K562 (cell line): ENCODE data around the gene YBEY. TPM values are rescaled to one million over a fixed set of nuclear protein-coding genes. Genes with fewer than 3 reads are reported as not detected.

Source experiments
- BCL6 ChIP-seq: fragments of 250-450 bp; sonication (Bioruptor Pico); IDR thresholded peaks from 2 replicates; pipeline ENCODE4 v1.4.0; 2020
- BHLHE40 ChIP-seq: IDR thresholded peaks from 2 replicates; pipeline ENCODE4 v1.6.1; 2011; ENCODE audit warnings: low read length, improper control_type of control experiment
- CBFA2T3 ChIP-seq: fragments of 450-650 bp; IDR thresholded peaks from 2 replicates; pipeline ENCODE4 v1.6.1; 2017
- CREB1 ChIP-seq, 2 experiments: sonication (generic) in 1 of 2; formaldehyde crosslinking in 1 of 2; IDR thresholded peaks; 2 replicates each; pipeline versions ENCODE4 v1.6.1 to v1.8.0; 2012 to 2022; ENCODE audit warnings: inconsistent platforms in 1 of 2, mild to moderate bottlenecking in 1 of 2, missing genetic modification reagents in 1 of 2, moderate library complexity in 1 of 2
- DNMT1 ChIP-seq: fragments of 450-650 bp; IDR thresholded peaks from 2 replicates; pipeline ENCODE4 v1.6.1; 2016; ENCODE audit warnings: antibody characterized with exemption, mild to moderate bottlenecking
- E2F3 ChIP-seq: fragments of 250-450 bp; sonication (Bioruptor Pico); IDR thresholded peaks from 2 replicates; pipeline ENCODE4 v1.4.0; 2020; ENCODE audit warnings: mild to moderate bottlenecking
- GTF2F1 ChIP-seq: IDR thresholded peaks from 2 replicates; pipeline ENCODE4 v1.6.1; 2011; ENCODE audit warnings: low read depth, low read length, improper control_type of control experiment
- HMG20B ChIP-seq: fragments of 250-450 bp; sonication (Bioruptor Pico); IDR thresholded peaks from 2 replicates; pipeline ENCODE4 v1.5.0; 2021; ENCODE audit warnings: mild to moderate bottlenecking
- KDM2B ChIP-seq: fragments of 250-450 bp; sonication (Bioruptor Pico); IDR thresholded peaks from 2 replicates; pipeline ENCODE4 v1.8.0; 2021; ENCODE audit warnings: mild to moderate bottlenecking, moderate library complexity
- MEIS2 ChIP-seq: fragments of 450-650 bp; IDR thresholded peaks from 2 replicates; pipeline ENCODE4 v1.6.1; 2014; ENCODE audit warnings: mild to moderate bottlenecking; ENCODE audit not compliant: partially characterized antibody
- PCBP2 ChIP-seq: fragments of 200-400 bp; formaldehyde crosslinking; IDR thresholded peaks from 2 replicates; pipeline ENCODE4 v1.6.1; 2018; ENCODE audit warnings: low read length, low read depth, mild to moderate bottlenecking, moderate library complexity; ENCODE audit not compliant: poor library complexity, severe bottlenecking
- WHSC1 ChIP-seq: IDR thresholded peaks from one replicate; pipeline ENCODE4 v1.6.1; 2012; ENCODE audit warnings: low read length, control low read depth, inconsistent platforms
- ZNF699 ChIP-seq: fragments of 250-450 bp; sonication (Bioruptor Pico); IDR thresholded peaks from 2 replicates; pipeline ENCODE4 v1.8.0; 2021; ENCODE audit warnings: mild to moderate bottlenecking, moderate library complexity; ENCODE audit not compliant: insufficient replicate concordance
- ZNF76 ChIP-seq: fragments of 250-450 bp; sonication (Bioruptor Pico); IDR thresholded peaks from 2 replicates; pipeline ENCODE4 v1.4.0; 2020; ENCODE audit warnings: mild to moderate bottlenecking, moderate library complexity, borderline replicate concordance
- ZSCAN29 ChIP-seq: fragments of 450-650 bp; IDR thresholded peaks from 2 replicates; pipeline ENCODE4 v1.6.1; 2017
- polyA plus RNA-seq, 8 experiments: library from polyadenylated mRNA; depleted of rRNA in 4 of 8; stranded (reverse) in 5 of 8; unstranded in 3 of 8; fragments of >200 nt; fragmentation: Nextera tagmentation in 2 of 8; fragmentation: Illumina TruSeq in 1 of 8; extraction: Ambion mirVana in 2 of 8; extraction: Trizol in 1 of 8; gene quantifications; 2 replicates each; pipeline versions ENCODE4 v1.2.1 to v1.2.3, GENCODE V29; 2011 to 2014; ENCODE audit warnings: inconsistent platforms in 1 of 8, missing spikeins in 1 of 8
- total RNA-seq, 7 experiments: library from RNA; depleted of rRNA in 6 of 7; stranded (reverse); fragments of >200 nt in 6 of 7; fragmentation: Illumina TruSeq in 2 of 7; extraction: Trizol in 2 of 7; gene quantifications; 2 replicates each; pipeline versions ENCODE4 v1.2.1 to v1.2.3, GENCODE V29; 2011 to 2021; ENCODE audit warnings: low replicate concordance in 1 of 7
- TF ChIP-seq, protein P1 (sequence below): fragments of 450-650 bp; formaldehyde crosslinking; IDR thresholded peaks from 2 replicates; pipeline ENCODE4 v1.4.0; 2020; ENCODE audit warnings: mild to moderate bottlenecking, moderate library complexity
- TF ChIP-seq, protein P2 (sequence below), 3 experiments: fragments of 200-800 bp in 1 of 3; sonication (Bioruptor generic) in 1 of 3; sonication (generic) in 1 of 3; formaldehyde crosslinking in 1 of 3; IDR thresholded peaks; 2 replicates each; pipeline versions ENCODE4 v1.6.1 to v1.8.0; 2016 to 2022; ENCODE audit warnings: mild to moderate bottlenecking in 2 of 3, missing compliant biosample characterization in 2 of 3, missing genetic modification characterization in 2 of 3, missing genetic modification reagents in 1 of 3
- TF ChIP-seq, protein P3 (sequence below), 2 experiments: fragments of 450-650 bp; IDR thresholded peaks; 2 replicates each; pipeline ENCODE4 v1.6.1; 2016
- TF ChIP-seq, protein P4 (sequence below): sonication (generic); formaldehyde crosslinking; IDR thresholded peaks from 2 replicates; pipeline ENCODE4 v1.8.0; 2023; ENCODE audit warnings: mild to moderate bottlenecking, missing genetic modification reagents
- TF ChIP-seq, protein P5 (sequence below): sonication (generic); formaldehyde crosslinking; IDR thresholded peaks from 2 replicates; pipeline ENCODE4 v1.4.0; 2020; ENCODE audit warnings: mild to moderate bottlenecking, missing genetic modification reagents

Gene YBEY
- total and polyA plus RNA-seq, 9 of the 15 experiments (the other 6 are each of a cell fraction or from before 2014, with no cell fraction given) = 6.4 to 28.0 (median 12.4) TPM

DNA sequence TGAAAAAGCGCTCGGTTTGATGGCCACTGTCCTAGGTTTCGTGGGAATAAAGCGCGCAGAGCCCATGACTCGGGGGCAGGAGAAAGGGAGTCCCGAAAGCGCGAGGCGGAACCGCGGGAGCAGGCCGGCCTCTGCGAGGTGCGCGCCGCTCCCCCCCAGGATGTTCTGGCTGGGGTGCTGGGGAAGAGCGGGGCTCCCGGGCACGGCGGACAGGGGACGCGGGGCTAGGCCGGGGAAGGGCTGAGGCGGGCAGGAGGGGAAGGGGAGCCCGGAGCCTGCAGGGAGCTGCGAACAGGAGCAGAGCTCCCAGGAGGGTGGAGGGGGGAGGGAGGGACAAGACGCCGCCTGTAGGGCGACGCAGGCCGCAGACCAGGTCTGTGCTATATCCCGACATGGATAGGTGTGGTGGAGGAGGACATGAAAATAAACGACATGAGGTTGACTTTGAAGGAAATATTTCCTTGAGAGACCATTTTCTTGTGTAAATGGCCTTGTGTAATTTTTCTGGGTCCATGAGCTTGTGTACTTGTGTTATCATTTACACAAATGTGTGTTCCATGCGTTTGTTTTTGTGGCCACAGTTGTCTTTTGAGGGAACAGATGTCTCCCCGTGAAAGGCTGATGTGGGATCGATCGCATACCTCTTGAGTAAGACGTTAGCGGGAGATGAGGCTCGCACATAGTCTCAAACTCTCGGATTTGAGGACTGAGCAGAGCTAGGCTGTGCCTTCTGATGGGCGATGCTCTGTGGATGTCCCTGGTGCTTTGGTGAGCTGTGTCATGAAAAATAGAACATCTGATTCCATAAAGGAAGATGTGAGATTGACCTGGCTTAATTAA, 39.2 kb downstream of the YBEY start (continued):
- TF ChIP-seq ZSCAN29 (0 out of 2 replicates have a peak, but pooled peaks have one; percentile 6), PCBP2 (no peak), KDM2B (CRISPR knock-in tag) (no peak), ZNF699 (CRISPR knock-in tag) (no peak), BCL6 (CRISPR knock-in tag) (no peak), E2F3 (CRISPR knock-in tag) (no peak), ZNF76 (CRISPR knock-in tag) (no peak), GTF2F1 (no peak), BHLHE40 (no peak), MEIS2 (no peak), HMG20B (CRISPR knock-in tag) (no peak), DNMT1 (no peak), CBFA2T3 (peak; percentile 24; the same call in 1 of the 2 replicates), CREB1 (IDR thresholded peaks at IDR 0.05) (no peak), CREB1 (CRISPR knock-in tag; IDR thresholded peaks at IDR 0.05) (peak; percentile 8; the same call in 1 of the 2 replicates), WHSC1 (no peak)
- TF ChIP-seq, protein P1, sequence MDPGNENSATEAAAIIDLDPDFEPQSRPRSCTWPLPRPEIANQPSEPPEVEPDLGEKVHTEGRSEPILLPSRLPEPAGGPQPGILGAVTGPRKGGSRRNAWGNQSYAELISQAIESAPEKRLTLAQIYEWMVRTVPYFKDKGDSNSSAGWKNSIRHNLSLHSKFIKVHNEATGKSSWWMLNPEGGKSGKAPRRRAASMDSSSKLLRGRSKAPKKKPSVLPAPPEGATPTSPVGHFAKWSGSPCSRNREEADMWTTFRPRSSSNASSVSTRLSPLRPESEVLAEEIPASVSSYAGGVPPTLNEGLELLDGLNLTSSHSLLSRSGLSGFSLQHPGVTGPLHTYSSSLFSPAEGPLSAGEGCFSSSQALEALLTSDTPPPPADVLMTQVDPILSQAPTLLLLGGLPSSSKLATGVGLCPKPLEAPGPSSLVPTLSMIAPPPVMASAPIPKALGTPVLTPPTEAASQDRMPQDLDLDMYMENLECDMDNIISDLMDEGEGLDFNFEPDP (CRISPR knock-in tag) = no peak
- TF ChIP-seq, protein P2, sequence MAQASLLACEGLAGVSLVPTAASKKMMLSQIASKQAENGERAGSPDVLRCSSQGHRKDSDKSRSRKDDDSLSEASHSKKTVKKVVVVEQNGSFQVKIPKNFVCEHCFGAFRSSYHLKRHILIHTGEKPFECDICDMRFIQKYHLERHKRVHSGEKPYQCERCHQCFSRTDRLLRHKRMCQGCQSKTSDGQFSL (CRISPR knock-in tag; IDR thresholded peaks at IDR 0.05) = peak; percentile 84
- TF ChIP-seq, protein P2 (tag; IDR thresholded peaks at IDR 0.05) = no peak; a peak in 2 of 4 replicates
- TF ChIP-seq, protein P3, sequence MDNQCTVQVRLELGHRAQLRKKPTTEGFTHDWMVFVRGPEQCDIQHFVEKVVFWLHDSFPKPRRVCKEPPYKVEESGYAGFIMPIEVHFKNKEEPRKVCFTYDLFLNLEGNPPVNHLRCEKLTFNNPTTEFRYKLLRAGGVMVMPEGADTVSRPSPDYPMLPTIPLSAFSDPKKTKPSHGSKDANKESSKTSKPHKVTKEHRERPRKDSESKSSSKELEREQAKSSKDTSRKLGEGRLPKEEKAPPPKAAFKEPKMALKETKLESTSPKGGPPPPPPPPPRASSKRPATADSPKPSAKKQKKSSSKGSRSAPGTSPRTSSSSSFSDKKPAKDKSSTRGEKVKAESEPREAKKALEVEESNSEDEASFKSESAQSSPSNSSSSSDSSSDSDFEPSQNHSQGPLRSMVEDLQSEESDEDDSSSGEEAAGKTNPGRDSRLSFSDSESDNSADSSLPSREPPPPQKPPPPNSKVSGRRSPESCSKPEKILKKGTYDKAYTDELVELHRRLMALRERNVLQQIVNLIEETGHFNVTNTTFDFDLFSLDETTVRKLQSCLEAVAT (IDR thresholded peaks at IDR 0.05) = 0 out of 4 replicates have a peak, but pooled peaks have one; percentile 26 to 47
- TF ChIP-seq, protein P4, sequence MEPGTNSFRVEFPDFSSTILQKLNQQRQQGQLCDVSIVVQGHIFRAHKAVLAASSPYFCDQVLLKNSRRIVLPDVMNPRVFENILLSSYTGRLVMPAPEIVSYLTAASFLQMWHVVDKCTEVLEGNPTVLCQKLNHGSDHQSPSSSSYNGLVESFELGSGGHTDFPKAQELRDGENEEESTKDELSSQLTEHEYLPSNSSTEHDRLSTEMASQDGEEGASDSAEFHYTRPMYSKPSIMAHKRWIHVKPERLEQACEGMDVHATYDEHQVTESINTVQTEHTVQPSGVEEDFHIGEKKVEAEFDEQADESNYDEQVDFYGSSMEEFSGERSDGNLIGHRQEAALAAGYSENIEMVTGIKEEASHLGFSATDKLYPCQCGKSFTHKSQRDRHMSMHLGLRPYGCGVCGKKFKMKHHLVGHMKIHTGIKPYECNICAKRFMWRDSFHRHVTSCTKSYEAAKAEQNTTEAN (CRISPR knock-in tag) = no peak
- TF ChIP-seq, protein P5, sequence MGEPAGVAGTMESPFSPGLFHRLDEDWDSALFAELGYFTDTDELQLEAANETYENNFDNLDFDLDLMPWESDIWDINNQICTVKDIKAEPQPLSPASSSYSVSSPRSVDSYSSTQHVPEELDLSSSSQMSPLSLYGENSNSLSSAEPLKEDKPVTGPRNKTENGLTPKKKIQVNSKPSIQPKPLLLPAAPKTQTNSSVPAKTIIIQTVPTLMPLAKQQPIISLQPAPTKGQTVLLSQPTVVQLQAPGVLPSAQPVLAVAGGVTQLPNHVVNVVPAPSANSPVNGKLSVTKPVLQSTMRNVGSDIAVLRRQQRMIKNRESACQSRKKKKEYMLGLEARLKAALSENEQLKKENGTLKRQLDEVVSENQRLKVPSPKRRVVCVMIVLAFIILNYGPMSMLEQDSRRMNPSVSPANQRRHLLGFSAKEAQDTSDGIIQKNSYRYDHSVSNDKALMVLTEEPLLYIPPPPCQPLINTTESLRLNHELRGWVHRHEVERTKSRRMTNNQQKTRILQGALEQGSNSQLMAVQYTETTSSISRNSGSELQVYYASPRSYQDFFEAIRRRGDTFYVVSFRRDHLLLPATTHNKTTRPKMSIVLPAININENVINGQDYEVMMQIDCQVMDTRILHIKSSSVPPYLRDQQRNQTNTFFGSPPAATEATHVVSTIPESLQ (CRISPR knock-in tag) = peak; percentile 23; the same call in 1 of the 2 replicates
